ENCODE measurements around the gene SLC17A3.

- no peak for TF ChIP-seq CTCF (IDR thresholded peaks at IDR 0.05; ENCODE audit: borderline replicate concordance, extremely low read depth, low read length, poor library complexity, severe bottlenecking)
- TF ChIP-seq EZH2 (IDR thresholded peaks at IDR 0.05; ENCODE audit: borderline replicate concordance, low read depth, low read length, severe bottlenecking) = no peak
Observed at GRCh38 chr6:25913741-25914140, 39.7 kb upstream of the SLC17A3 start.
